Tibial nerve (tissue), 3 donors: Measurements from ENCODE around the gene UBAP1L.

ENCODE experiments used
- POLR2A ChIP-seq, 2 donors: fragments of 450-650 bp; IDR thresholded peaks; one replicate each; pipeline ENCODE4 v1.6.1; 2017; ENCODE audit warnings: antibody characterized with exemption in 2 of 2, mild to moderate bottlenecking in 2 of 2, moderate library complexity in 2 of 2
- TF ChIP-seq, protein P1 (sequence below), 5 experiments: fragments of 200-600 bp in 3 of 5; fragments of 450-650 bp in 2 of 5; sonication (generic) in 3 of 5; IDR thresholded peaks; one replicate each; pipeline ENCODE4 v1.5.1; 2016 to 2019; ENCODE audit warnings: antibody characterized with exemption in 5 of 5, mild to moderate bottlenecking in 3 of 5, moderate library complexity in 2 of 5

DNA sequence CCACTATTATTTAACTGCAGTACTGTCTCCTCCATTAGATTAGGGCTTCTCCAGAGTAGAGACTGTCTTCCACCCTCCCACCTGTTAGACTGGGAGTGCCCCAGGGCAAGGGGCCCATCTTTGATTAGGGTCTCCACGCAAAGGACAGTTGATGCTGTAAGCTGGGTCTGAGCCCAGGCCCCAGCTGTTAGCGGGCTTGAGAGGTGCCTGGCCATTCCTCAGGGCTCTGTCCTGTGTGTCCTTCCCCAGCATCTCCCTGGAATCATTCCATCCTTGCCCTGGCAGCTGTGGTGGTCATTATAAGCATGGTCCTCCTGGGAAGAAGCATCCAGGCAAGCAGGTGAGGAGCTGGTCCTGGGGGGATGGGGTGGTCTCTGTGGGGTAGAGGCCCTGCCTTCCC, 63.7 kb downstream of the UBAP1L start:
- TF ChIP-seq, protein P1, sequence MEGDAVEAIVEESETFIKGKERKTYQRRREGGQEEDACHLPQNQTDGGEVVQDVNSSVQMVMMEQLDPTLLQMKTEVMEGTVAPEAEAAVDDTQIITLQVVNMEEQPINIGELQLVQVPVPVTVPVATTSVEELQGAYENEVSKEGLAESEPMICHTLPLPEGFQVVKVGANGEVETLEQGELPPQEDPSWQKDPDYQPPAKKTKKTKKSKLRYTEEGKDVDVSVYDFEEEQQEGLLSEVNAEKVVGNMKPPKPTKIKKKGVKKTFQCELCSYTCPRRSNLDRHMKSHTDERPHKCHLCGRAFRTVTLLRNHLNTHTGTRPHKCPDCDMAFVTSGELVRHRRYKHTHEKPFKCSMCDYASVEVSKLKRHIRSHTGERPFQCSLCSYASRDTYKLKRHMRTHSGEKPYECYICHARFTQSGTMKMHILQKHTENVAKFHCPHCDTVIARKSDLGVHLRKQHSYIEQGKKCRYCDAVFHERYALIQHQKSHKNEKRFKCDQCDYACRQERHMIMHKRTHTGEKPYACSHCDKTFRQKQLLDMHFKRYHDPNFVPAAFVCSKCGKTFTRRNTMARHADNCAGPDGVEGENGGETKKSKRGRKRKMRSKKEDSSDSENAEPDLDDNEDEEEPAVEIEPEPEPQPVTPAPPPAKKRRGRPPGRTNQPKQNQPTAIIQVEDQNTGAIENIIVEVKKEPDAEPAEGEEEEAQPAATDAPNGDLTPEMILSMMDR (IDR thresholded peaks at IDR 0.05) = no peak
- no peak for TF ChIP-seq POLR2A (IDR thresholded peaks at IDR 0.05)
